ENCODE measurements around the gene SHROOM3. TPM values are rescaled to one million over a fixed set of nuclear protein-coding genes. Genes with fewer than 3 reads are reported as not detected.

Gene SHROOM3
- total RNA-seq, 1 experiment from 2014 or later = 27.6 TPM

GRCh38 chr4:76545226-76545884 is 110.3 kb downstream of the SHROOM3 start:
- no peak overlapping the region for H4K91ac ChIP-seq (ENCODE audit: insufficient read length, low read depth, low read length)
- no peaks in the 10 kb centered on the region for H3K79me2 ChIP-seq (ENCODE audit: insufficient read depth, low read length)
- no peak overlapping the region for H2AFZ ChIP-seq (ENCODE audit: low read length)
- H4K20me1 ChIP-seq (ENCODE audit: control insufficient read depth, insufficient read depth, insufficient read length) = no peaks in the 10 kb centered on the region
- no peaks in the 10 kb centered on the region for H3K27me3 ChIP-seq (ENCODE audit: insufficient read depth, low read length)
- no peak overlapping the region for H4K8ac ChIP-seq (replicated peaks; ENCODE audit: insufficient read length, low read depth, low read length)
- DNase-seq = no peak
- Mint-ChIP-seq H3K4me1 (peaks cover 36 to 42% of the 10 kb centered on the region in 2 experiments), H3K27me3 (ENCODE audit: low read depth) (no peaks in the 10 kb centered on the region), H3K4me3 (no peak overlapping the region), H3K9me3 (0 out of 5 replicates have a peak, but pooled peaks cover 0 to 2% of the 10 kb centered on the region in 2 experiments), H3K36me3 (ENCODE audit: insufficient read depth in 1 of 3, low read depth in 3 of 3) (peaks cover 0 to 9% (median 5%) of the 10 kb centered on the region in 3 experiments; a peak in 3 of 7 replicates), H3K27ac (peak overlapping the region in 2 of 3 experiments; percentile 64 to 72; a peak in 2 of 7 replicates)
- no peak overlapping the region for H3K9ac ChIP-seq (ENCODE audit: extremely low read depth, insufficient read length, low read length)
- no CpG with 5 or more reads among the region's 6 CpGs for WGBS (ENCODE audit: extremely low coverage, insufficient read length, low lambda C conversion rate)
- no peak overlapping the region for H2BK20ac ChIP-seq (ENCODE audit: low read depth, low read length, poor library complexity, severe bottlenecking)
- peak overlapping the region; percentile 15 for H3K27ac ChIP-seq (ENCODE audit: insufficient read length, low read depth, low read length)
- H2AK5ac ChIP-seq (ENCODE audit: insufficient read length, low read length) = no peak overlapping the region
- H3K4me1 ChIP-seq (ENCODE audit: insufficient read depth, low read length) = peaks cover 4% of the 10 kb centered on the region
- H4K5ac ChIP-seq (ENCODE audit: insufficient read length, low read depth, low read length) = no peak overlapping the region
- H3K4ac ChIP-seq (ENCODE audit: low read depth, low read length) = no peak overlapping the region
- H3K14ac ChIP-seq (ENCODE audit: insufficient read depth, low read length) = no peak overlapping the region
- H3K4me2 ChIP-seq (ENCODE audit: insufficient read depth, insufficient read length, low read length) = no peak overlapping the region
- no peaks in the 10 kb centered on the region for H3K23me2 ChIP-seq (ENCODE audit: insufficient read length, low read depth, low read length, poor library complexity, severe bottlenecking)
- H2BK120ac ChIP-seq (ENCODE audit: low read depth, low read length, poor library complexity, severe bottlenecking) = no peak overlapping the region
- no peak overlapping the region for H3T11ph ChIP-seq (ENCODE audit: low read length)
- no peak overlapping the region for H3K56ac ChIP-seq (ENCODE audit: insufficient read length, low read depth, low read length)
- no peaks in the 10 kb centered on the region for H3K9me3 ChIP-seq (ENCODE audit: control insufficient read depth, low read depth, low read length)
- no peaks in the 10 kb centered on the region for H3K79me1 ChIP-seq (ENCODE audit: insufficient read depth, low read depth, low read length, poor library complexity, severe bottlenecking)
- no peak overlapping the region for H2BK12ac ChIP-seq (ENCODE audit: insufficient read length, low read depth, low read length)
- no peak overlapping the region for H3K23ac ChIP-seq (ENCODE audit: insufficient read length, low read depth, low read length)
- H2BK15ac ChIP-seq (ENCODE audit: low read depth, low read length) = no peak overlapping the region
- no peak overlapping the region for H3K18ac ChIP-seq (ENCODE audit: insufficient read length, low read depth, low read length)
- H2BK5ac ChIP-seq (ENCODE audit: insufficient read length, low read length) = no peak overlapping the region
- TF ChIP-seq CTCF (conservative IDR thresholded peaks at IDR 0.05) = no peak
